Measurements from ENCODE around the gene CRTAP.
"Not testable (repeated sequence)": the region's sequence is repeated elsewhere in the genome, so short reads cannot be mapped to it uniquely, and the experiment has no call there.

DNA sequence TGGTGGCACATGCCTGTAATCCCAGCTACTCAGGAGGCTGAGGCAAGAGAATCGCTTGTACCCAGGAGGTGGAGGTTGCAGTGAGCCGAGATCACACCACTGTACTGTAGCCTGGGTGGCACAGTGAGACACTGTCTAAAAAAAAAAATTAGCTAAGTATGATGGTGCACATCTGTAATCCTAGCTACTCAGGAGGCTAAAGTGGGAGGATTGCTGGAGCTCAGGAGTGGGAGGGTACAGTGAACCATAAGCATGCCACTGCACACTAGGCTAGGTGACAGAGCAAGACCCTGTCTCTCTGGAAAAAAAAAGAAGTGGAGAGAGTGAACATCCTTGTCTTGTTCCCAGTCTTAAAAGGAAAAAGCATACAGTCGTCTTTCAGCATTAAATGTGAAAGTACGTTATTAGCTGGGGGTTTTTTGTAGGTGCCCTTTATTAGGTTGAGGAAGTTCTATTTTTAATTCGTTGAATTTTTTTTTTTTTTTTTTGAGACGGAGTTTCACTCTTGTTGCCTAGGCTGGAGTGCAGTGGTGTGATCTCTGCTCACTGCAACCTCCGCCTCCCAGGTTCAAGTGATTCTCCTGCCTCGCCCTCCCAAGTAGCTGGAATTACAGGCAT, 25.3 kb downstream of the CRTAP start:
- TF ChIP-seq, protein P1, sequence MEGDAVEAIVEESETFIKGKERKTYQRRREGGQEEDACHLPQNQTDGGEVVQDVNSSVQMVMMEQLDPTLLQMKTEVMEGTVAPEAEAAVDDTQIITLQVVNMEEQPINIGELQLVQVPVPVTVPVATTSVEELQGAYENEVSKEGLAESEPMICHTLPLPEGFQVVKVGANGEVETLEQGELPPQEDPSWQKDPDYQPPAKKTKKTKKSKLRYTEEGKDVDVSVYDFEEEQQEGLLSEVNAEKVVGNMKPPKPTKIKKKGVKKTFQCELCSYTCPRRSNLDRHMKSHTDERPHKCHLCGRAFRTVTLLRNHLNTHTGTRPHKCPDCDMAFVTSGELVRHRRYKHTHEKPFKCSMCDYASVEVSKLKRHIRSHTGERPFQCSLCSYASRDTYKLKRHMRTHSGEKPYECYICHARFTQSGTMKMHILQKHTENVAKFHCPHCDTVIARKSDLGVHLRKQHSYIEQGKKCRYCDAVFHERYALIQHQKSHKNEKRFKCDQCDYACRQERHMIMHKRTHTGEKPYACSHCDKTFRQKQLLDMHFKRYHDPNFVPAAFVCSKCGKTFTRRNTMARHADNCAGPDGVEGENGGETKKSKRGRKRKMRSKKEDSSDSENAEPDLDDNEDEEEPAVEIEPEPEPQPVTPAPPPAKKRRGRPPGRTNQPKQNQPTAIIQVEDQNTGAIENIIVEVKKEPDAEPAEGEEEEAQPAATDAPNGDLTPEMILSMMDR (IDR thresholded peaks at IDR 0.05): not testable (repeated sequence)
- TF ChIP-seq POLR2A (IDR thresholded peaks at IDR 0.05): not testable (repeated sequence)

Measured in uterus (tissue), 2 donors.